T-cell (primary cell): ENCODE measurements around the gene RASA2. TPM values are rescaled to one million over a fixed set of nuclear protein-coding genes. Genes with fewer than 3 reads are reported as not detected.
A peak's percentile ranks its signal among the peaks of the same experiment; 100 is the strongest.

ENCODE experiments used
- ATAC-seq, 4 experiments: fragments of 200-7000 bp in 3 of 4; fragments of 150-1000 bp in 1 of 4; cut with Tn5 transposase; replicated peaks in 1 of 4; 1 replicate in 3 of 4; 2 replicates in 1 of 4; pipeline ENCODE4 v1.10.0; 2021; ENCODE audit warnings: moderate library complexity in 3 of 4, mild to moderate bottlenecking in 2 of 4, moderate number of reproducible peaks in 1 of 4
- CTCF ChIA-PET, 2 donors: fragments of 300-600 bp; sonication (Branson Sonifier 250); formaldehyde crosslinking; loops; one replicate each; lab custom pipeline; 2022; ENCODE audit warnings: antibody characterized with exemption in 2 of 2; lab: Charles Lee
- POLR2A ChIA-PET, 2 donors: fragments of 300-600 bp; sonication (Branson Sonifier 250); formaldehyde crosslinking; loops; one replicate each; lab custom pipeline; 2022; ENCODE audit warnings: antibody characterized with exemption in 2 of 2; lab: Charles Lee
- DNase-seq, 35 experiments: peaks; one replicate each; pipeline versions ENCODE4 v3.0.0 to v3.0.0-alpha.2; 2013 to 2023
- H3K27ac ChIP-seq: one replicate; pipeline ENCODE4 v1.5.1; 2013; ENCODE audit warnings: low read length
- H3K27me3 ChIP-seq, 2 experiments: replicated peaks in 1 of 2; 1 replicate in 1 of 2; 2 replicates in 1 of 2; pipeline versions ENCODE4 v1.6.1 to v1.7.0; 2013; ENCODE audit warnings: low read length in 1 of 2, mixed read lengths in 1 of 2; ENCODE audit not compliant: control insufficient read depth in 2 of 2, insufficient read depth in 2 of 2; ENCODE audit errors: extremely low read depth in 1 of 2
- H3K36me3 ChIP-seq, 2 donors: 1 replicate in 1 of 2; 2 replicates in 1 of 2; pipeline versions ENCODE4 v1.6.1 to v1.7.0; 2013; ENCODE audit warnings: low read length in 1 of 2; ENCODE audit not compliant: control insufficient read depth in 2 of 2, insufficient read depth in 1 of 2; ENCODE audit errors: extremely low read depth in 1 of 2
- H3K4me1 ChIP-seq, 2 experiments: 1 replicate in 1 of 2; 2 replicates in 1 of 2; pipeline versions ENCODE4 v1.6.1 to v1.7.0; 2013; ENCODE audit warnings: low read length in 2 of 2, mixed read lengths in 1 of 2; ENCODE audit not compliant: insufficient read depth in 2 of 2, control insufficient read depth in 1 of 2; ENCODE audit errors: extremely low read depth in 1 of 2
- H3K4me3 ChIP-seq, 2 donors: 1 replicate in 1 of 2; 2 replicates in 1 of 2; pipeline versions ENCODE4 v1.5.1 to v1.7.0; 2013; ENCODE audit warnings: mild to moderate bottlenecking in 2 of 2, low read length in 1 of 2, moderate library complexity in 1 of 2; ENCODE audit not compliant: control insufficient read depth in 1 of 2; ENCODE audit errors: extremely low read depth in 1 of 2
- H3K9me3 ChIP-seq: 2 replicates; pipeline ENCODE4 v1.7.0; 2013
- H3K27ac Mint-ChIP-seq, 2 donors: one replicate each; pipeline ENCODE4 v1.8.0; 2020 to 2021; ENCODE audit warnings: mild to moderate bottlenecking in 2 of 2, mixed read lengths in 2 of 2
- H3K27me3 Mint-ChIP-seq, 2 donors: one replicate each; pipeline ENCODE4 v1.8.0; 2021 to 2022; ENCODE audit warnings: mixed read lengths in 2 of 2
- H3K36me3 Mint-ChIP-seq: one replicate; pipeline ENCODE4 v1.8.0; 2021; ENCODE audit warnings: mixed read lengths
- H3K4me1 Mint-ChIP-seq, 3 donors: one replicate each; pipeline ENCODE4 v1.8.0; 2020 to 2022; ENCODE audit warnings: mixed read lengths in 3 of 3, mild to moderate bottlenecking in 1 of 3
- H3K4me3 Mint-ChIP-seq, 3 donors: one replicate each; pipeline ENCODE4 v1.8.0; 2020 to 2022; ENCODE audit warnings: mild to moderate bottlenecking in 3 of 3, mixed read lengths in 3 of 3, moderate library complexity in 3 of 3
- H3K9me3 Mint-ChIP-seq, 3 donors: one replicate each; pipeline ENCODE4 v1.8.0; 2020 to 2022; ENCODE audit warnings: mixed read lengths in 3 of 3
- WGBS: methylation state at CpG from one replicate; pipeline ENCODE4 v1.1.5; 2013; ENCODE audit warnings: missing lambda C conversion rate; ENCODE audit not compliant: insufficient coverage; 5-methylcytosine and 5-hydroxymethylcytosine counted together
- total RNA-seq, 35 experiments: library from RNA in 6 of 35; stranded (reverse) in 6 of 35; fragments of 120-200 nt in 1 of 35; gene quantifications; one replicate each; pipeline versions ENCODE4 v1.2.1 to v1.2.4 and lab custom pipeline; 2013 to 2026

RASA2 gene
- total RNA-seq, 5 donors from 2014 or later (not counting 1 experiment from before 2014, with no cell fraction given), result 52.7 to 80.0 (median 62.6) TPM

- H3K9me3 ChIP-seq, result no peaks in the 10 kb centered on the region
- H3K4me3 ChIP-seq, result no peak overlapping the region
- 24% methylated on average over 7 of the region's 10 CpGs for WGBS
- no peaks in the 10 kb centered on the region for H3K36me3 ChIP-seq
- no peak overlapping the region for H3K27ac ChIP-seq
- peaks cover 0 to 8% (median 3%) of the 10 kb centered on the region in 3 donors for H3K9me3 Mint-ChIP-seq
- ChIA-PET POLR2A (interaction anchor here (0.5 to 1.1 kb wide), 4 partner anchors 16 to 101 kb away, joined by 3 to 5 read pairs (median 4); no protein-coding TSS in a partner anchor), CTCF (interaction anchor here (0.6 to 8.3 kb wide), 37 partner anchors 8 to 552 kb away, joined by 3 to 104 read pairs (median 4); partner anchors contain the start of gene PXYLP1 (in 1 of the 2))
- DNase-seq (peak; percentile 71 to 92 (median 85)), ATAC-seq (peak; percentile 98 to 100 (median 100))
- H3K4me1 ChIP-seq, result peaks cover 0 to 7% of the 10 kb centered on the region in 2 experiments
- H3K27ac Mint-ChIP-seq, result no peak overlapping the region
- H3K4me1 Mint-ChIP-seq, result peaks cover 4 to 11% (median 7%) of the 10 kb centered on the region in 3 donors
- no peak overlapping the region for H3K4me3 Mint-ChIP-seq
- H3K27me3 Mint-ChIP-seq, result no peaks in the 10 kb centered on the region
- peaks cover 0 to 6% of the 10 kb centered on the region in 2 experiments for H3K27me3 ChIP-seq
- peaks cover 3% of the 10 kb centered on the region for H3K36me3 Mint-ChIP-seq
These were observed 26.6 kb upstream of the RASA2 start for GRCh38 chr3:141460097-141460704.

- H3K4me3 Mint-ChIP-seq, result no peak overlapping the region
- H3K27me3 ChIP-seq, result no peaks in the 10 kb centered on the region
- H3K27me3 Mint-ChIP-seq, result no peaks in the 10 kb centered on the region
- no peak overlapping the region for H3K4me3 ChIP-seq
- H3K9me3 Mint-ChIP-seq, result peaks cover 0 to 8% (median 3%) of the 10 kb centered on the region in 3 donors
- H3K4me1 ChIP-seq, result peaks cover 0 to 6% of the 10 kb centered on the region in 2 experiments
- no CpG with 5 or more reads among the region's 3 CpGs for WGBS
- H3K4me1 Mint-ChIP-seq, result peaks cover 4 to 10% (median 6%) of the 10 kb centered on the region in 3 donors
- no peaks in the 10 kb centered on the region for H3K36me3 ChIP-seq
- H3K27ac Mint-ChIP-seq, result no peak overlapping the region
- POLR2A ChIA-PET, result interaction anchor here (0.5 to 0.6 kb wide), 3 partner anchors 100 to 1139 kb away, joined by 4 to 5 read pairs (median 4); no protein-coding TSS in a partner anchor
- DNase-seq (no peak), ATAC-seq (no peak)
- CTCF ChIA-PET, result interaction anchor here (0.6 to 8.3 kb wide), 6 partner anchors 10 to 415 kb away, joined by 3 to 104 read pairs (median 7); no protein-coding TSS in a partner anchor
- H3K9me3 ChIP-seq, result no peaks in the 10 kb centered on the region
- H3K36me3 Mint-ChIP-seq, result peaks cover 3% of the 10 kb centered on the region
- no peak overlapping the region for H3K27ac ChIP-seq
These were observed 24.5 kb upstream of the RASA2 start for GRCh38 chr3:141462176-141462859.

- peaks cover 0 to 3% of the 10 kb centered on the region in 2 experiments for H3K4me1 ChIP-seq
- H3K27ac ChIP-seq, result no peak overlapping the region
- DNase-seq, result no peak
- H3K27me3 Mint-ChIP-seq, result no peaks in the 10 kb centered on the region
- H3K27me3 ChIP-seq, result no peaks in the 10 kb centered on the region
- WGBS, result no CpG with 5 or more reads among the region's 2 CpGs
- H3K4me3 Mint-ChIP-seq, result no peak overlapping the region
- peaks cover 0 to 8% (median 3%) of the 10 kb centered on the region in 3 donors for H3K9me3 Mint-ChIP-seq
- no peak for ATAC-seq
- H3K27ac Mint-ChIP-seq, result no peak overlapping the region
- POLR2A ChIA-PET, result interaction anchor here in 1 of 2 donors (0.6 kb wide), 1 partner anchor 17 kb away, joined by 3 read pairs; no protein-coding TSS in a partner anchor
- H3K9me3 ChIP-seq, result no peaks in the 10 kb centered on the region
- no peaks in the 10 kb centered on the region for H3K36me3 ChIP-seq
- CTCF ChIA-PET, result interaction anchor here in 1 of 2 donors (1.0 kb wide), 2 partner anchors 9 to 111 kb away, joined by 3 to 4 read pairs; no protein-coding TSS in a partner anchor
- peaks cover 2 to 7% (median 3%) of the 10 kb centered on the region in 3 donors for H3K4me1 Mint-ChIP-seq
- peaks cover 3% of the 10 kb centered on the region for H3K36me3 Mint-ChIP-seq
- no peak overlapping the region for H3K4me3 ChIP-seq
These were observed 21.6 kb upstream of the RASA2 start for GRCh38 chr3:141465221-141465620.

GRCh38 chr3:141466633-141467169 is 20.1 kb upstream of the RASA2 start:
- H3K27me3 Mint-ChIP-seq, result no peaks in the 10 kb centered on the region
- peaks cover 0 to 4% (median 0%) of the 10 kb centered on the region in 3 donors for H3K4me1 Mint-ChIP-seq
- no peaks in the 10 kb centered on the region for H3K36me3 ChIP-seq
- CTCF ChIA-PET, result interaction anchor here in 1 of 2 donors (0.6 kb wide), 1 partner anchor 8 kb away, joined by 3 read pairs; no protein-coding TSS in a partner anchor
- ATAC-seq, result no peak
- H3K36me3 Mint-ChIP-seq, result peaks cover 3% of the 10 kb centered on the region
- H3K27ac ChIP-seq, result no peak overlapping the region
- H3K4me1 ChIP-seq, result no peaks in the 10 kb centered on the region
- DNase-seq, result no peak
- H3K4me3 ChIP-seq, result no peak overlapping the region
- no peaks in the 10 kb centered on the region for H3K27me3 ChIP-seq
- no peak overlapping the region for H3K27ac Mint-ChIP-seq
- H3K9me3 Mint-ChIP-seq, result peaks cover 0 to 8% (median 3%) of the 10 kb centered on the region in 3 donors
- POLR2A ChIA-PET, result no interaction called here
- 100% methylated on average over 1 of the region's 3 CpGs for WGBS
- no peak overlapping the region for H3K4me3 Mint-ChIP-seq
- H3K9me3 ChIP-seq, result no peaks in the 10 kb centered on the region

GRCh38 chr3:141469720-141470119 is 17.1 kb upstream of the RASA2 start:
- no peaks in the 10 kb centered on the region for H3K27me3 ChIP-seq
- H3K36me3 Mint-ChIP-seq, result no peaks in the 10 kb centered on the region
- no peak overlapping the region for H3K27ac Mint-ChIP-seq
- H3K4me1 Mint-ChIP-seq, result peaks cover under 1 to 7% (median 5%) of the 10 kb centered on the region in 3 donors
- ATAC-seq (no peak), DNase-seq (no peak)
- no peaks in the 10 kb centered on the region for H3K36me3 ChIP-seq
- H3K4me3 Mint-ChIP-seq, result no peak overlapping the region
- H3K9me3 ChIP-seq, result no peaks in the 10 kb centered on the region
- H3K4me3 ChIP-seq, result no peak overlapping the region
- H3K27ac ChIP-seq, result no peak overlapping the region
- no peaks in the 10 kb centered on the region for H3K4me1 ChIP-seq
- H3K9me3 Mint-ChIP-seq, result peaks cover 0 to 4% (median 0%) of the 10 kb centered on the region in 3 donors
- ChIA-PET POLR2A (no interaction called here), CTCF (interaction anchor here in 1 of 2 donors (0.8 kb wide), 1 partner anchor 59 kb away, joined by 3 read pairs; no protein-coding TSS in a partner anchor)
- no peaks in the 10 kb centered on the region for H3K27me3 Mint-ChIP-seq

GRCh38 chr3:141471160-141471559 is 15.7 kb upstream of the RASA2 start:
- Histone ChIP-seq H3K9me3 (no peaks in the 10 kb centered on the region), H3K27ac (no peak overlapping the region), H3K4me3 (no peak overlapping the region), H3K36me3 (no peaks in the 10 kb centered on the region), H3K27me3 (no peaks in the 10 kb centered on the region), H3K4me1 (peaks cover 4 to 5% of the 10 kb centered on the region in 2 experiments)
- no peaks in the 10 kb centered on the region for H3K36me3 Mint-ChIP-seq
- POLR2A ChIA-PET, result no interaction called here
- no peak overlapping the region for H3K27ac Mint-ChIP-seq
- WGBS, result 91% methylated on average over 5 of the region's 5 CpGs
- peaks cover 14 to 20% (median 18%) of the 10 kb centered on the region in 3 donors for H3K4me1 Mint-ChIP-seq
- no peaks in the 10 kb centered on the region for H3K9me3 Mint-ChIP-seq
- DNase-seq, result no peak
- no peak for ATAC-seq
- CTCF ChIA-PET, result interaction anchor here (0.6 to 2.6 kb wide), 8 partner anchors 11 to 90 kb away, joined by 3 to 15 read pairs (median 3); no protein-coding TSS in a partner anchor
- no peak overlapping the region for H3K4me3 Mint-ChIP-seq
- no peaks in the 10 kb centered on the region for H3K27me3 Mint-ChIP-seq
